GM19324 (cell line): ENCODE measurements around the gene NEGR1.
"Not testable (repeated sequence)": the region's sequence is repeated elsewhere in the genome, so short reads cannot be mapped to it uniquely, and the experiment has no call there.

Source experiments
- ATAC-seq: cut with Tn5 transposase; IDR thresholded peaks from one replicate; pipeline ENCODE4 v1.9.1; 2021; ENCODE audit warnings: mild to moderate bottlenecking, moderate library complexity; ENCODE audit not compliant: unreplicated experiment, low FRiP score

NEGR1 gene

GRCh38 chr1:71967670-71968069, 314.7 kb downstream of the NEGR1 start:
- ATAC-seq, result no peak

DNA sequence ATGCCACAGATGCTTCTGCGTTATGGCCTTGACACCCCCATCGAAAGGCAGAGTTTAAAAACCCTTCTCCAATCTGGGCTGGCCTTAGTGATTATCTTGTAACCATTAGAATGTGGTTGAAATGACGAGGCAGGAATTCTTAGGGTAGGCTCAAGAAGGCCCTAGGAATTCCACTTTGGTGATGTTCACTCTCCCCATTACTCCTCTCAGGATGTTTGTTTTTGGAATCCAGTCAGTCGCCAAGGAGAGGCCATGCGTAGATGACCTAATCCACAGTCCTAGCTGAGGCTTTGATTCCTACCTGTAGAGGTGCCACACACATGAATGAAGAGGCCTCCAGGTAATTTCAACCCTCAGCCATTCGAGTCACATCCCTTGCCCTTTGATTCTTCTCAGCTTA, 318.2 kb downstream of the NEGR1 start:
- ATAC-seq, result no peak

- ATAC-seq, result no peak
These were observed 325.6 kb downstream of the NEGR1 start for GRCh38 chr1:71956613-71957285.

DNA sequence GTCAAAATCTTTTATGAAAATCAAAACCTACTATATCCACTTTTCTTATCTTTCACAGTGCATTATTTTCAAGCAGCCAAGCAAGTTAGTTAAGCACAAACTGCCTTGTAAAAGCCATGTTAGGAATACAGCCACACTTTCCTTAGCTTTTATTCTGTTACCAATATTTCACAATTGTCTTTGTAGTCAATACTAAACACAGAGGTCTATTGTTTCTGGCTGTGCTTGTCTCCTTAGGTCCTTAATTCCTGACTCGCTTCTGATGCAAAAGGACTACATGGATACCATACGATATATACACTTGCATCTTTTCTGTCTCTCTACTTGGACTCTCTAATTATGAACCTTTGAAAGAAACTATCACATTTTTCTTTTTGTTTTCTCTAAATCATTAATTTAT, 331.8 kb downstream of the NEGR1 start:
- ATAC-seq, result no peak

DNA sequence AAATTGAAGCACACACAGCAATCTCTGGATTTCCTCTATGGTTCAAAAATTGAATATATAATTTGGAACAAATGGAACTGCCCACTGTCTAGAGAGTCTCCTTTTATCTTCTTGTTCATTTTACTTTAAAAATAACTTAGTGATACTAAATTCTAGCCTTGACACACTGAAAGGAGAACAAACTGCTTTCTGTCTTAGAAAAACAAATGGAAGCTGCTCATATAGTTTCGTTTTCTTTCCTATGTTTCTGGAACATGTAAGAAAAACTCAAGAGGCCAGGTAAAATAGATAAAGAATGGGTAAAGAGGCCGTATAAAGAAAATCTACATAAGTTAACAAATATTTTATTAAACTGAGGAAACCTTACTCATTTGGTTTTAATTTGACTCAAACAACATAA, 332.7 kb downstream of the NEGR1 start:
- no peak for ATAC-seq

DNA sequence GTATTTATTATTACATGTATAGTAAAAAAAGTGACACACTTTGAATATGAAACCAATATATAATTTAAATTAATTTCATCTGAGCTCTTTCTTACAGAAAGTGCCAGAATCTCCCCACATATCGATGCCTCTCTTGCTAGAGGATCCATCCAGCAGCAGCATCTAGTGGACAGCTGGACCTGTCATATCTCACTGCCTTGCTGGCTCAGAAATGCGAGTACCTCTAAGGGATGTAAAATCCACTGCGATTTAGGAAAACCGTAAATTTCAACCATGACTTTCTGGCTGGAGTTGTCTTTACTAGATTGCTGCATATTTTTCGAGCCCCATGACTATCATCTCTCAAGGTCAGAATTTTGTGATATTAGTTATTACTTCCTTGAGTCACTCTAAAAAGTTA, 333.8 kb downstream of the NEGR1 start:
- ATAC-seq, result no peak

- no peak for ATAC-seq
These were observed 338.3 kb downstream of the NEGR1 start for GRCh38 chr1:71944006-71944405.

GRCh38 chr1:71940261-71940660, 342.1 kb downstream of the NEGR1 start:
- ATAC-seq, result no peak

DNA sequence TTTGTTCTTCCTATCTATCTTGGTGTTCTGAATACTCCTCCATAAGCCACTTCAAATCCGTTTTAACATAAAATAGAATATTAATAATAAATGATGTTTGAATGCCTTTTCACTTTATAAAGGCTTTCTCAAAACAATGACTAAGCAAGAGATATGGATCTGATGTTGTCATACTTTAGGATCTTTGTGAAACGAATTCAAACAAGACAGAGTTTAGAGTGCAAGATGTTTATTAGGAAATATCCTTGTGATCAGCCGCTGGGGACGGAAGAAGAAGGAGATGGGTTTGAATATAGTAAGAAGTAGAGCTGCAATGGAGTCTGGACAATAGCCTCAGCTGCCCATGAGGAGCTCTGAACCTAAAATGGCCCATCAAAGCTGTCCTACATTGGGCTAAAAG, 351.8 kb downstream of the NEGR1 start:
- no peak for ATAC-seq

DNA sequence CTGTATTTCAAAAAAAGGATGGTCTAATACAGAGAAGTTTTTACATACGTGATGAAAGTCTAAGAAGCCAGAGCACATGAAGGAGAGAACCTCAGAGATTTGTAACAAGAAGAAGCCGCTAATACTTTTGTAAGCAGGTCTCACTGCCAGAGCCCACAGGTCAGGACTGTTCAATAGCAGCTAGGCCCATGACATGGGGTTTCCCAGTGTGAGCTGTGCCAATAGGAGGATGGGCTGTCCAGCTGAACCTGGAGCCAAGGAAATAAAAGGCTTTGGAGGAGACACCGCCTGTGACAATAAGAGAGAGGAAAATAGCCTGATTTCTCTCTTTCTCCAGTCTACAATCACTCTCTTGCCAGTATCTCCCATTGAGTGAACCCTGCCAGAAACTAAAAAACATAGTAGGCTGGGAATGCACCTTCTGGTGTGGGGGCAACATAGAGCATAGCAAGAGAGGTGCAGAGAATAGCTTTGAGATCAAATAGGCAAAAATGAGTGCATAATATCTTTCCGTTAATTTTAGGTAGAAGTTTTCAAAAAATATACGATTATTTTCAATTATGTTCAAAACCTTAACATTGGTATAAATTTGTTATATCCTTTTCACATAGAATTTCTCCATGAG, 360.3 kb downstream of the NEGR1 start:
- no peak for ATAC-seq

DNA sequence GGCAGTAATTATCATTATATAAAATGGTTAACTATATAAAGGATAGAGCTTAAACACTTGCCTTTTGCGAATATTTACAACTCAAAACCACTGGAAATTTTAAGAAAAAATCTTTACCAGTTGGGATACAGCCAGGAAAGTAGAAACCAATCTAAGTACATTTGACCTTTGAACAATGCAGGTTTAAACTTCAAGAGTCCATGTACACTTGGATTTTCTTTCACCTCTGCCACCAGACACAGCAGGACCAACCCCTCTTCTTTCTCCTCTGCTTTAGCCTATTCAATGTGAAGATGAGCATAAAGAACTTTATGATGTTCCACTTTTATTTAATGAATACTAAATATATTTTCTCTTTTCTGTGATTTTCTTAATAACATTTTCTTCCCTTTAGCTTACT, 361.1 kb downstream of the NEGR1 start:
- ATAC-seq, result no peak

- no peak for ATAC-seq
These were observed 361.8 kb downstream of the NEGR1 start for GRCh38 chr1:71920556-71920955.

- ATAC-seq, result no peak
These were observed 362.4 kb downstream of the NEGR1 start for GRCh38 chr1:71919811-71920509.

DNA sequence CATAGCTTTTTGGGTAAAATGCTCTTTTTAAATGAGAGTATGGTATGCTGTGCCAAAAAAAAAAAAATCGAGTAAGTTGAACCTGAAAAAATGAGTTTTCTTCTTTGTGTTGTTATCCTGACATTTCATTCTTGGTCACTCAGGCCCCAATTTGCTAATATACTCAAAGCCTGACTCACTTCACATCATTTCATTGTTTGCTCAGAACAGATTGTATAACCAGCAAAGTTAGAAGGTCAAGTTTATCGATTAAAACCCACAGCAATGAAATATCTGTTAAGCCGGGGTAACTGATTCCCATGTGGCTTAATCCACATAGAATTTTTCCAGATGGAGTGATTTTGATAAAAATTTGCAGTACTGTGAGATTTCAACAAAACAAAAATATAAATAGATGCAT, 363.7 kb downstream of the NEGR1 start:
- ATAC-seq, result no peak

GRCh38 chr1:71916894-71917293, 365.4 kb downstream of the NEGR1 start:
- ATAC-seq, result no peak

DNA sequence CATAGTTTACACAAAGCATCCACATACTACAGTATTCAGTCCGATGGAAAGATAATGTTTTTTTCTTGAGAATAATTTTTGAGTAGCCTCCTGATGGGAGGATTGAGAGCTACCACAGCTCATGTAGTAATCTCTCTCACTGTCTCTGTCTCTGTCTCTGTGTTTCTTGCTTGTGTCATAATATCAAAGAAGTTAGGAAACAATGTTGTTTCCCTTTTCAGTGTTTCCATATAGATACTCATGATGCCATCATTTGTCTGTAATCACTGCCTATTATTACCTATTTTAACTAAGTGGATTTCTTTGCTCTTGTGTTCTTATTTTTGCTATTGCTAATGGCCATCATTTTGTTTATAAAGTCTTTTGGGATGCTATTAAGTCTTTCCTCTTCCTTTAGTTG, 367.7 kb downstream of the NEGR1 start:
- no peak for ATAC-seq

DNA sequence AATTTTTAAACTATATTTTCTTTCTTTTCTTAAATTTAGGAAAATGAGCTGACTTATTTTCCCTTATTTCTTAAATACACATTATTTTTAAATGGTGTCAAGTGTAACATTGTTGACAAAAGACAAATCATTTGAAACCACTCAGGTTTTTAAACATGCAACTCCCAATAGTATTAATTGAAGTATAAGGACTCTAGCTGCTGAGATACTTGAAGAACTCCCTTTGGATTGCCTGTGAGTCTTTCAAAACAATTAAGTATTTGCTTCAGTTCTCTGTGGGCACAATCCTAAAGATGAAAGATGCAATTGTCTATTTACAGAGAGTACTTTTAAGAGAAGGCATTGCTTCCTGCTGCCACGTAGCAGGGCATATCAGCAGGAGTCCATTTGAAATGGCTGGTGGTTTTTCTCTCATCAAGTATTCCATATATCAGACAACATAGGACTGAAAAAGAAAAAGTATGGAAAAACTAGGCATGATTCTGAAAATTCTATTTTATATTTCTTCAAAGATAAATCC, 373.4 kb downstream of the NEGR1 start:
- ATAC-seq, result no peak

DNA sequence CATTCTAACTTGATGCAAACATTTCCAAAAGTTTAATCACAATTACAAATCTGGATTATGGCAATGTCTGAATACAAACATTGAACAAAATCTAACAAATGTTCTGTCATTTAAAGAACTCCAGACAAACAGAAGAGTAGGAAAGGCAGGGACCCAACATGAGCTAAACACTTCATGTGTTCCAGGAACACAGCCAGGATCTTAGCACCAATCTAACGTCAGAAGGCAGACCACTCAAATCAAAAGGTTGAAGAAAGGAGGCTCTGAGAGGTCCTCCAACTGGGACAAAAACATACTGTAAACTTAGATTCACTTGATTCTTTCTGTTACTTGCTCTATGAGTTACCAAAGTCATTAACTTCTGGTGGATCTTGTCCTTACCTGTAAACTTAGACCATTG, 374.0 kb downstream of the NEGR1 start:
- ATAC-seq, result no peak

DNA sequence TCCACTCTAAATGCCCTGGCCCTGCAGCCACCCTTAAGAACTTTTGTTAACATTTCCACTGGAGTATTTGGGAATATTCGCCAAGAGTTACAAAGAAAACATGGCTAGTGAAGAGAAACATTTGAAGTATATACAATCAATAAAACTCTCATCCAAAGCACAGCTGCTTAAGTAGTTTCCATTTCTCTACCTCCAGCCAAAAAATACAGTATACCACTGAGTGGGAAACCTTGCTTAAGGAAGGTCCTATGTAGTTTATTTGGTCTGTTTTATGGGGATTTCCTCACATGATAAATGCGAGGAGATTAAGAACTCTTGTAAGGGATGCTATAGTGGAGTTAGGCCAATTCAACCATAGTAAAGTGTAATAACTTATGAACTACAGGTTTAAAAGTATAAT, 382.5 kb downstream of the NEGR1 start:
- ATAC-seq, result no peak

- not testable (repeated sequence) for ATAC-seq
These were observed 394.2 kb downstream of the NEGR1 start for GRCh38 chr1:71888166-71888565.

- no peak for ATAC-seq
These were observed 397.2 kb downstream of the NEGR1 start for GRCh38 chr1:71885171-71885570.

DNA sequence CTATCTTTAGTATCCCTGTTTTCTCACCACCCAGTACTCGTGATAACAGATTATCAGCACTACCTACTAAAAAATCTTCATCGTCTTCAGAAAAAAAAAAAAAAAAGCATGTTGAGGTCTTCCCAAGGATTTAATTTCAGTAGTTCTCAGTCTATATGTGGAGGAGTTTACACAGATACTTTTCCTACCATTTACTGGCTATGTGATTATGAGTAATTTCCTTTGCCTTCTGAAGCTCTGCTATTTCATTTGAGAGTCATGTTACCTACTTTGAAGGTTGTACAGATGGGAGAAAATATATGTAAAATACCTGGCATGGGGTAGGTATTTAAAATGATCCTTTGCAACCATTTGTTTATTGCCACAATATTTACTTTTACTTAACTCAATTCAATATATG, 399.7 kb downstream of the NEGR1 start:
- ATAC-seq, result no peak
